ENCODE results near the gene FXYD1.

GRCh38 chr19:35107545-35107944, 31.1 kb upstream of the FXYD1 start:
- TF ChIP-seq POLR2A (IDR thresholded peaks at IDR 0.05; ENCODE audit: low read depth, low read length): no peak
- no peak for TF ChIP-seq POLR2AphosphoS5 (IDR thresholded peaks at IDR 0.05; ENCODE audit: low read depth, low read length)
- TF ChIP-seq TAF1 (IDR thresholded peaks at IDR 0.05; ENCODE audit: borderline replicate concordance, low read depth, low read length): no peak

Measured in GM12892 (cell line).